Measurements from ENCODE around the gene POLR1E. TPM values are rescaled to one million over a fixed set of nuclear protein-coding genes. Genes with fewer than 3 reads are reported as not detected.

Gene POLR1E
- total and polyA plus RNA-seq, 2 of the 8 experiments (the other 6 are each of a cell fraction or from before 2014, with no cell fraction given) = 16.0 to 40.0 TPM

GRCh38 chr9:37531699-37532098 lies 46.0 kb downstream of the POLR1E start:
- H3K23ac ChIP-seq (ENCODE audit: insufficient read length) = no peak overlapping the region
- peaks cover 4 to 25% (median 15%) of the 10 kb centered on the region in 4 experiments; a peak in 6 of 8 replicates for H3K36me3 ChIP-seq (ENCODE audit: control insufficient read depth in 2 of 4, insufficient read depth in 4 of 4, low read length in 3 of 4)
- H3K9me3 ChIP-seq (ENCODE audit: insufficient read depth in 2 of 2, low read depth in 1 of 2, low read length in 1 of 2) = no peaks in the 10 kb centered on the region
- H4K20me1 ChIP-seq (replicated peaks in 1 of 2; ENCODE audit: control insufficient read depth in 1 of 2, insufficient read depth in 2 of 2, low read length in 2 of 2) = no peaks in the 10 kb centered on the region
- H3K4me3 ChIP-seq (ENCODE audit: extremely low read depth in 1 of 4, insufficient read depth in 2 of 4, low read depth in 3 of 4, low read length in 4 of 4) = no peak overlapping the region
- H4K91ac ChIP-seq (replicated peaks; ENCODE audit: insufficient read length, low read length) = no peak overlapping the region
- H4K5ac ChIP-seq (ENCODE audit: insufficient read length, low read depth, low read length) = no peak overlapping the region
- H3K27me3 ChIP-seq (replicated peaks in 1 of 4; ENCODE audit: control insufficient read depth in 3 of 4, extremely low read depth in 1 of 4, insufficient read depth in 3 of 4, low read length in 3 of 4) = no peaks in the 10 kb centered on the region
- H2AFZ ChIP-seq (ENCODE audit: low read length) = no peak overlapping the region
- FAIRE-seq = no peak
- no peak overlapping the region for H2BK120ac ChIP-seq (replicated peaks; ENCODE audit: low read depth, low read length)
- no peak overlapping the region for H3K27ac ChIP-seq (ENCODE audit: low read depth, low read length)
- no peak overlapping the region for H3K4ac ChIP-seq (replicated peaks; ENCODE audit: insufficient read length, low read depth, low read length)
- TF ChIP-seq CTCF (IDR thresholded peaks at IDR 0.05; ENCODE audit: control extremely low read depth in 1 of 3, insufficient read depth in 1 of 3, low read depth in 1 of 3, low read length in 3 of 3) (no peak), POU5F1 (IDR thresholded peaks at IDR 0.05; ENCODE audit: low read depth, low read length) (no peak), SAP30 (IDR thresholded peaks at IDR 0.05; ENCODE audit: insufficient read depth, insufficient replicate concordance, low read length) (no peak)
- no peak overlapping the region for H2BK12ac ChIP-seq (ENCODE audit: low read depth, low read length)
- 92% methylated on average over 13 of the region's 13 CpGs; no CpG with 5 or more reads in 1 of the 2 experiments for WGBS, 2 experiments (ENCODE audit: extremely low coverage in 1 of 2, insufficient coverage in 1 of 2, insufficient read length in 1 of 2, insufficient replicate concordance in 2 of 2, low coverage in 1 of 2, low lambda C conversion rate in 2 of 2, missing lambda C conversion rate in 1 of 2)
- no peaks in the 10 kb centered on the region for H3K79me2 ChIP-seq (ENCODE audit: control insufficient read depth in 1 of 2, insufficient read depth in 2 of 2, low read length in 2 of 2)
- H3K18ac ChIP-seq (ENCODE audit: extremely low read depth, low read length) = no peak overlapping the region
- no peaks in the 10 kb centered on the region for H3K4me1 ChIP-seq (replicated peaks in 1 of 4; ENCODE audit: control insufficient read depth in 3 of 4, insufficient read depth in 4 of 4, low read length in 3 of 4)
- ChIA-PET CTCF (ENCODE audit: partially characterized antibody) (interaction anchor here (1.1 kb wide), 1 partner anchor 9 kb away, joined by 3 read pairs; no protein-coding TSS in a partner anchor), POLR2A (ENCODE audit: partially characterized antibody) (no interaction called here)
- H2AK5ac ChIP-seq (ENCODE audit: low read depth, low read length) = no peak overlapping the region
- no peak for DNase-seq (ENCODE audit: low read depth in 1 of 2, low spot score in 2 of 2)
- no peak overlapping the region for H2BK20ac ChIP-seq (ENCODE audit: low read length)
- H3K4me2 ChIP-seq (ENCODE audit: insufficient read depth in 1 of 2, low read depth in 2 of 2, low read length in 2 of 2) = no peak overlapping the region
- no peak overlapping the region for H2BK15ac ChIP-seq (ENCODE audit: low read length)
- no peak overlapping the region for H4K8ac ChIP-seq (ENCODE audit: extremely low read depth, insufficient read depth, low read length)
- no peak overlapping the region for H3K56ac ChIP-seq (replicated peaks; ENCODE audit: insufficient read length, low read depth, low read length)
- no peak overlapping the region for H2BK5ac ChIP-seq (ENCODE audit: low read depth, low read length)
- no peaks in the 10 kb centered on the region for H3K23me2 ChIP-seq (ENCODE audit: low read depth, low read length)
- H3K14ac ChIP-seq (ENCODE audit: insufficient read length) = no peak overlapping the region
- no peaks in the 10 kb centered on the region for H3K79me1 ChIP-seq (ENCODE audit: low read depth, low read length)
- H3K9ac ChIP-seq (replicated peaks in 1 of 4; ENCODE audit: extremely low read depth in 1 of 4, low read depth in 3 of 4, low read length in 3 of 4) = no peak overlapping the region

All from H1 (cell line).